H9 (cell line): ENCODE measurements around the gene R3HDM4. TPM values are rescaled to one million over a fixed set of nuclear protein-coding genes. Genes with fewer than 3 reads are reported as not detected.

Source experiments
- DNase-seq: peaks from one replicate; pipeline ENCODE4 v3.0.0-alpha.2; 2017
- H2AFZ ChIP-seq: one replicate; pipeline ENCODE4 v1.6.1; 2013; ENCODE audit warnings: mild to moderate bottlenecking, low read length, control low read depth, moderate library complexity
- H2AK5ac ChIP-seq: 2 replicates; pipeline ENCODE4 v1.6.1; 2013; ENCODE audit warnings: low read length, control low read depth, mixed read lengths; ENCODE audit not compliant: insufficient read length
- H2BK120ac ChIP-seq: one replicate; pipeline ENCODE4 v1.6.1; 2013; ENCODE audit warnings: low read depth, mild to moderate bottlenecking, low read length, control low read depth, inconsistent platforms; ENCODE audit not compliant: poor library complexity, severe bottlenecking
- H2BK12ac ChIP-seq: 2 replicates; pipeline ENCODE4 v1.6.1; 2013; ENCODE audit warnings: low read length, control low read depth, mixed read lengths, low read depth; ENCODE audit not compliant: insufficient read length
- H2BK15ac ChIP-seq: 2 replicates; pipeline ENCODE4 v1.6.1; 2013; ENCODE audit warnings: low read depth, low read length, control low read depth
- H2BK20ac ChIP-seq: one replicate; pipeline ENCODE4 v1.6.1; 2013; ENCODE audit warnings: low read depth, mild to moderate bottlenecking, low read length, control low read depth, inconsistent platforms; ENCODE audit not compliant: poor library complexity, severe bottlenecking
- H2BK5ac ChIP-seq: 2 replicates; pipeline ENCODE4 v1.6.1; 2013; ENCODE audit warnings: low read length, control low read depth, mixed read lengths; ENCODE audit not compliant: insufficient read length
- H3K14ac ChIP-seq: 2 replicates; pipeline ENCODE4 v1.6.1; 2013; ENCODE audit warnings: low read length, control low read depth; ENCODE audit not compliant: insufficient read depth
- H3K18ac ChIP-seq: 2 replicates; pipeline ENCODE4 v1.6.1; 2013; ENCODE audit warnings: low read depth, mild to moderate bottlenecking, mixed read lengths, low read length, control low read depth; ENCODE audit not compliant: insufficient read length
- H3K23ac ChIP-seq: 2 replicates; pipeline ENCODE4 v1.6.1; 2013; ENCODE audit warnings: low read length, control low read depth, mixed read lengths, low read depth; ENCODE audit not compliant: insufficient read length
- H3K23me2 ChIP-seq: 2 replicates; pipeline ENCODE4 v1.6.1; 2013; ENCODE audit warnings: low read depth, mild to moderate bottlenecking, mixed read lengths, low read length, control low read depth; ENCODE audit not compliant: insufficient read length, poor library complexity, severe bottlenecking
- H3K27ac ChIP-seq: 2 replicates; pipeline ENCODE4 v1.5.1; 2013; ENCODE audit warnings: low read length, control low read depth, mixed read lengths, low read depth; ENCODE audit not compliant: insufficient read length
- H3K27me3 ChIP-seq: 2 replicates; pipeline ENCODE4 v1.6.1; 2013; ENCODE audit warnings: low read length, control low read depth, inconsistent platforms; ENCODE audit not compliant: insufficient read depth
- H3K4ac ChIP-seq: 2 replicates; pipeline ENCODE4 v1.6.1; 2013; ENCODE audit warnings: low read depth, mild to moderate bottlenecking, control low read depth, inconsistent platforms, low read length, moderate library complexity
- H3K4me1 ChIP-seq: 2 replicates; pipeline ENCODE4 v1.6.1; 2013; ENCODE audit warnings: low read length, control low read depth, inconsistent platforms; ENCODE audit not compliant: insufficient read depth
- H3K4me2 ChIP-seq: 2 replicates; pipeline ENCODE4 v1.6.1; 2013; ENCODE audit warnings: low read length, control low read depth, mixed read lengths; ENCODE audit not compliant: insufficient read length, insufficient read depth
- H3K56ac ChIP-seq: 2 replicates; pipeline ENCODE4 v1.6.1; 2013; ENCODE audit warnings: low read depth, mild to moderate bottlenecking, mixed read lengths, low read length, control low read depth; ENCODE audit not compliant: insufficient read length
- H3K79me1 ChIP-seq: 2 replicates; pipeline ENCODE4 v1.6.1; 2013; ENCODE audit warnings: low read depth, mild to moderate bottlenecking, moderate library complexity, low read length, control low read depth, inconsistent platforms; ENCODE audit not compliant: insufficient read depth, poor library complexity, severe bottlenecking
- H3K79me2 ChIP-seq: 2 replicates; pipeline ENCODE4 v1.6.1; 2013; ENCODE audit warnings: low read length, control low read depth, inconsistent platforms; ENCODE audit not compliant: insufficient read depth
- H3K9ac ChIP-seq: 2 replicates; pipeline ENCODE4 v1.6.1; 2013; ENCODE audit warnings: low read length, control low read depth, mixed read lengths; ENCODE audit not compliant: insufficient read length; ENCODE audit errors: extremely low read depth
- H3K9me3 ChIP-seq: one replicate; pipeline ENCODE4 v1.6.1; 2013; ENCODE audit warnings: low read depth, low read length, inconsistent platforms; ENCODE audit not compliant: control insufficient read depth
- H3T11ph ChIP-seq: one replicate; pipeline ENCODE4 v1.6.1; 2013; ENCODE audit warnings: mild to moderate bottlenecking, low read length, control low read depth, inconsistent platforms
- H4K20me1 ChIP-seq: one replicate; pipeline ENCODE4 v1.6.1; 2013; ENCODE audit not compliant: control insufficient read depth, insufficient read length, insufficient read depth
- H4K5ac ChIP-seq: 2 replicates; pipeline ENCODE4 v1.6.1; 2013; ENCODE audit warnings: low read depth, mild to moderate bottlenecking, mixed read lengths, low read length, control low read depth; ENCODE audit not compliant: insufficient read length
- H4K8ac ChIP-seq: replicated peaks from 2 replicates; pipeline ENCODE4 v1.6.1; 2013; ENCODE audit warnings: low read length, control low read depth, mixed read lengths, low read depth; ENCODE audit not compliant: insufficient read length
- H4K91ac ChIP-seq: 2 replicates; pipeline ENCODE4 v1.6.1; 2013; ENCODE audit warnings: low read depth, mild to moderate bottlenecking, moderate library complexity, mixed read lengths, low read length, control low read depth; ENCODE audit not compliant: insufficient read length
- H3K27ac Mint-ChIP-seq, 3 experiments: 2 replicates in 2 of 3; 3 replicates in 1 of 3; pipeline ENCODE4 v1.8.0; 2020 to 2021; ENCODE audit warnings: mixed read lengths in 3 of 3, mild to moderate bottlenecking in 1 of 3, moderate library complexity in 1 of 3
- H3K27me3 Mint-ChIP-seq: 2 replicates; pipeline ENCODE4 v1.8.0; 2021; ENCODE audit warnings: low read depth, mild to moderate bottlenecking, moderate library complexity, mixed read lengths
- H3K36me3 Mint-ChIP-seq, 3 experiments: 2 replicates in 2 of 3; 3 replicates in 1 of 3; pipeline ENCODE4 v1.8.0; 2020 to 2021; ENCODE audit warnings: low read depth in 3 of 3, mixed read lengths in 3 of 3; ENCODE audit not compliant: insufficient read depth in 1 of 3
- H3K4me1 Mint-ChIP-seq, 2 experiments: 2 replicates each; pipeline ENCODE4 v1.8.0; 2020; ENCODE audit warnings: mixed read lengths in 2 of 2
- H3K4me3 Mint-ChIP-seq, 2 experiments: 2 replicates in 1 of 2; 3 replicates in 1 of 2; pipeline ENCODE4 v1.8.0; 2020 to 2021; ENCODE audit warnings: mild to moderate bottlenecking in 2 of 2, mixed read lengths in 2 of 2, moderate library complexity in 1 of 2
- H3K9me3 Mint-ChIP-seq, 2 experiments: 2 replicates in 1 of 2; 3 replicates in 1 of 2; pipeline ENCODE4 v1.8.0; 2020; ENCODE audit warnings: mild to moderate bottlenecking in 2 of 2, mixed read lengths in 2 of 2, moderate library complexity in 1 of 2
- CTCF ChIP-seq: fragments of 200-600 bp; sonication (generic); conservative IDR thresholded peaks from 3 replicates; pipeline ENCODE4 v1.8.0; 2021; ENCODE audit warnings: antibody characterized with exemption, mild to moderate bottlenecking
- WGBS: extraction: QIAGEN DNeasy Blood & Tissue Kit; methylation state at CpG from one replicate; pipeline ENCODE4 v1.1.7; 2013; ENCODE audit warnings: missing lambda C conversion rate, low lambda C conversion rate, mixed read lengths; ENCODE audit not compliant: insufficient read length; ENCODE audit errors: extremely low coverage; 5-methylcytosine and 5-hydroxymethylcytosine counted together
- total RNA-seq: library from RNA; stranded (reverse); gene quantifications from 2 replicates; pipeline ENCODE4 v1.2.1, GENCODE V29; 2021

Gene R3HDM4
- total RNA-seq, 1 experiment from 2014 or later = 66.4 TPM

DNA sequence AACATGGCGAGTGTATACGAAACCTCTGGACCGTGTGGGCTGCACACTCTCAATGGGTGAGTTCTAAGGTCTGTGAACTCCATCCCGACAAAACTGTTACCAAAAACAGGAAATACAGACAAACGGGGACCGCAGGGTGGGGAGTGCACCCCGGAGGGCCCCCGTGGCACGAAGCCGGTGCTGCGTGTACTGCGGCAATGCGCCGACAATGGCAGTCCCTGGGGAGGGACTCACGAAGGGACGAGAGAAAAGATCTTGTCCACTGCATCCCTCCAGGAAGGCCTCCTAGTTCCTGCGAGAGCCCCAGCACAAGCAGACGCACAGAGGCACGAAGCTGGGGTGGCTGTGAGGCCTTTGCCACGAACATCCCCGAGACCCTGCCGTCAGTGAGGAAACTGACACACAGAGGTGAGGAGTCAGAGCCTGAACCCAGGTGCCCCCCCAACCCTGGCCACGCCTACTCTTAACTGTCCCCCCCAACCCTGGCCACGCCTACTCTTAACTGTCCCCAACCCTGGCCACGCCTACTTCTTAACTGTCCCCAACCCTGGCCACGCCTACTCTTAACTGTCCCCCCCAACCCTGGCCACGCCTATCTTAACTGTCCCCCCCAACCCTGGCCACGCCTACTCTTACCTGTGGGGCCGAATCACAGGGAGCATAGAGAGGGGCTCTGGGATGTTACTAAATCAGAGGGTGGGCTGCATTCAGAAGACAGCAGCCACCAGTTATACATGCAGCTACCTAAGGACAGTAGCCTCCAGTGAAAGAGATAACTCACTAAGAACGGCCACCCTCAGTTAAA lies 24.2 kb downstream of the R3HDM4 start:
- Mint-ChIP-seq H3K27me3 (peaks cover 4% of the 10 kb centered on the region; the same call in 1 of the 2 replicates), H3K27ac (no peak overlapping the region), H3K4me3 (peak overlapping the region in 1 of 2 experiments; percentile 53; a peak in 2 of 5 replicates), H3K36me3 (peaks cover 0 to 37% (median 28%) of the 10 kb centered on the region in 3 experiments; a peak in 6 of 7 replicates), H3K4me1 (peaks cover 3 to 4% of the 10 kb centered on the region in 2 experiments; a peak in 2 of 4 replicates), H3K9me3 (no peaks in the 10 kb centered on the region; a peak in 1 of 5 replicates)
- no peak for DNase-seq
- no peak overlapping the region for H4K5ac ChIP-seq
- no CpG with 5 or more reads among the region's 30 CpGs for WGBS
- H2BK20ac ChIP-seq = no peak overlapping the region
- no peak overlapping the region for H3T11ph ChIP-seq
- H3K23me2 ChIP-seq = peaks cover 4% of the 10 kb centered on the region
- no peaks in the 10 kb centered on the region for H3K79me1 ChIP-seq
- H3K79me2 ChIP-seq = no peaks in the 10 kb centered on the region; the same call in 1 of the 2 replicates
- no peak overlapping the region for H4K8ac ChIP-seq
- no peak overlapping the region for H2BK120ac ChIP-seq
- peaks cover 2% of the 10 kb centered on the region for H4K20me1 ChIP-seq
- no peak overlapping the region for H4K91ac ChIP-seq
- no peak overlapping the region for H3K23ac ChIP-seq
- no peak overlapping the region for H3K4me2 ChIP-seq
- no peaks in the 10 kb centered on the region for H3K27me3 ChIP-seq
- H3K18ac ChIP-seq = no peak overlapping the region
- TF ChIP-seq CTCF = no peak
- no peak overlapping the region for H3K4ac ChIP-seq
- H3K14ac ChIP-seq = no peak overlapping the region
- no peaks in the 10 kb centered on the region for H3K4me1 ChIP-seq
- H3K9ac ChIP-seq = no peak overlapping the region
- no peak overlapping the region for H2AFZ ChIP-seq
- no peak overlapping the region for H2BK12ac ChIP-seq
- no peak overlapping the region for H3K27ac ChIP-seq
- no peak overlapping the region for H2BK5ac ChIP-seq
- H3K9me3 ChIP-seq = no peaks in the 10 kb centered on the region
- H3K56ac ChIP-seq = no peak overlapping the region
- H2AK5ac ChIP-seq = no peak overlapping the region
- no peak overlapping the region for H2BK15ac ChIP-seq
